GM21825 (cell line): ENCODE results near the gene CABP7.
"Not testable (repeated sequence)": the region's sequence is repeated elsewhere in the genome, so short reads cannot be mapped to it uniquely, and the experiment has no call there.

Experiments used
- ATAC-seq: cut with Tn5 transposase; IDR thresholded peaks from one replicate; pipeline ENCODE4 v1.9.1; 2021; ENCODE audit warnings: mild to moderate bottlenecking, moderate library complexity; ENCODE audit not compliant: unreplicated experiment

The CABP7 gene

DNA sequence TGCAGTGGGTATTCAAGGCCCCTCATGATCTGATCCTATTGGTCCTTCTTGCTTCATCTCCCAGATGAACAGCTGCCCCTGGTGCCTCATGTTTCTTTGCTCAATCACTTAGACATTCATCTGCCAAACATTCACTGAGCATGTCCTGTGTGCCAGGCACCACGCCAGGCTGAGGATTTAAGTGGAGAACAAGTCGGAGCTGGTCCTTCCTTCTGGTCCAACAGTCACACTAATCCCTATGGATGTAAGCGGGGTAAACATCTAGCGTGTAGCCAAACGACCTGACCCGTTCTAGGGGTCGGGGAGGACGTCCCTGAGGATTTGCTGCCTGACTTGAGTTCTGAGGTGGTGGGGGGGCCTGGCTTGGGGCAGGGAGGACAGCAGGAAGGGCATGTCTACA is 25.1 kb downstream of the CABP7 start:
- ATAC-seq: no peak

DNA sequence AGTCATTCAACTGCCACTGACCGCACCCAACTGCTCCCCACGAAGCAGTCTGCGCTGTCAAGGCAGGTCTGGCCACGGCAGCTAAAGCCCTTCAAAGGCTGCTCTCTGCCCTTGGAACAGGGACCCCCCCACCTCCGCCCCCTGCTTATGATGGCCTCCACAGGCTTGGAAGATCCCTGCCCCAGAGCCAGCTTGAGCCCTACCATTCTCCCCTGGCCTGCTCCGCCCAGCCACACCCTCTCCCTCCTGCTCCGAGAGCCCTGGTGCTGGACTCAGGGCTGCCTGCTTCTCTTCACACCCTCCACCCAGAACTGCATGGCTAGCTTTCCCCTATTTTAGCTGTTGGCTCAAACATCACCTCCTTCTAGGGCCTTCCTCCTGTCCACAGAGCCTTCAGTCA is 28.0 kb downstream of the CABP7 start:
- no peak for ATAC-seq

DNA sequence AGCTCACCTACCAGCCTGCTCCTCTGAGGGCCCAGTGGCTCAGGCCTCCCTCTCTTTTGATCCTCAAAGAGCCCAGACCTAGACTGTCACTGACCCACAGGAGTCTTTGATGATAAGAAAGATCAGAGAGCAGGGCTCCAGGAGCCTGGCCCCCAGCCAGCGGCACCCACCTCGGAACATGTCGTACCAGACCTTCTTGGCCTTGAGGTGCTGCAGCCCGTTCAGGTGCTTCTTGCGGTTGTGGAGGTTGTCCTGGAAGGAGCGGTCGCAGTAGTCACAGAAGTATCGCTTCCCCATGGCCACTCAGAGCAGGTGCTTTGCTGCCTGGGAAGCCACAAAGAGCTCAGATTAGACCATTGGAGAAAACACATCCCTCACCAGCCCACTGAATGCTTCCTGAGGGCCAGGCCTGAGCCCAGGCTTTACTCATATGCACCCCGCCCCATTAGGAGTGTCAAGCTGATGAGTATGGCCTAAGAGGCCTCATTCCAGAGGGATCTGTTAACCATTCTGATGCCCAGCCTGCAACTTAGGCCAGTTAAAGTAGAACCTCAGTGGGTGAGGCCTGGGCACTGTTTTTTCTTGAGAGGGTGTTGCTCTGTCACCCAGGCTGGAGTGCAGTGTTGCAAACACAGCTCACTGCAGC is 28.6 kb downstream of the CABP7 start:
- no peak for ATAC-seq

DNA sequence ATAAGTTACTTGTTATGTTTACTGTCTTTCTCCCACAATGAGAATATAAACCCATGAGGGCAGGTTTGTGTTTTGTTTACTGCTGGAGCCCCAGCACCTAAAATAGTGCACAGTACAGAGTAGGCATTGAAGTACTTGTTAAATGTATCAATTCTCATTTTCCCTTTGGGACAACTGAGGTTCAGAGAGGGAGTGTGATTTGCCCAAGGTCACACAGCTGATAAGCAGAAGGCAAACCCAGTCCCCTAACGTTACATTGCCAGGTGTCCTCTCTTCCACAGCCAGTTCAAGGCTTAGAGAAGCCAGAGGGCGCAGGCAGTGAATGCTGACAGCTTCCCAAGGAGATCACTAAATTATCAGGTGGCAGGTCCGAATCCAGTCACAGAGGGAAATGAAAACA is 30.2 kb downstream of the CABP7 start:
- ATAC-seq: no peak

DNA sequence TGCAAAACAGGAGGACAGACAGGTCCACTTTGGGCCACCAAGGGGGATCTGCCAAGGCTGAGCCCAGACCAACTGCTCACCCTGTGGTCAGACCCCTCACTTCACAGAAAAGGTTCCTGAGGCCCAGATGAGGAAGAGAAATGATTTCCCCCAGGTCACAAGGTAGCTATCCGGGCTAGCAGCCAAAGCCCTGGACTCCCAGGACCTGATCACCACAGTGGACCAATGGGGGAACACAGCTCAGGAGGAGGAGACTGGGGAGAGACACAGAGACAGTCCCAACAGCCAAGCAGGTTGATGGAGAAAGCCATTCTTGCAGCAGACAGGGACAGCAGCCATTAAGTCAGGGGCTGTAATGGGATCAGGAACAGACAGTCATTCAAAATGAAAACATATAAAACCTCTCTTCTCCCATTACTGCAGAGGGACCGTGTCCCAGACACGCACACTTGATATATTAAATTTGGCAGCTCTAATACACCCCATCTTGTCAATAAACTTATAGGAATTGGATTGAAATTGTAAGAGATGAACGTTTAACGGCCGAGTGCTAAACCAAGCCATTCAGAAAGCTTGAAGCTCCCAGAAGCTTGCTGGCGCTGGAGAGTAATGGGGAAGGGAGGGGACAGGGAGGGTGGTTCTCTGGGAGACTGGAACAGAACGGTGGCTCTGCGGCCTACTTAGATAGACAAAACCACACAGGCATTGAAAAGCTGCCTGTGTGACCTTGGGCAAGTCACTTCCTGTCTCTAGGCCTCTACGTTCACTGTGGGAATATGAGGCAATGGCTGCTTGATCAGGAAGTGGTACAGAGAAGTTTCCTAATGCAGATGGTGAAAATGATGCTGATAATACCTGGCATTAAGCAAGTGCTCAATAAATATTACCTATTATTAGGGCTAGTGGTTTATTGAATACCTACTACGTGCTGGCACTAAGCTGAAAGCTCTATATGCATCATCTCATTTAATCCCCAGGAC is 31.0 kb downstream of the CABP7 start:
- no peak for ATAC-seq

DNA sequence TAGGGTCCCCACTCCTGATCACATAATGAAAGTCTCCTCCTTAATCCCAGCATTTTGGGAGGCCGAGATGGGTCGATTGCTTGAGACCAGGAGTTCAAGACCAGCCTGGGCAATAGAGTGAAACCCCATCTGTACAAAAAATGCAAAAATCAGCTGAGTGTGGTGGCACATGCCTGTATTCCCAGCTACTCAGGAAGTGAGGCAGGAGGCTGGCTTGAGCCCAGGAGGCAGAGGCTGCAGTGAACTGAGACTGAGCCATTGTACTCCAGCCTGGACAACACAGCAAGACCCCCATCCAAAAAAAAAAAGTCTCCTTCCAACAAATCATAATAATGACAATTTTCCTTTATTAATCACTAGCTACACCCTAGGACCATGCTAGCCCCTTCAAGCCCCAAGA is 31.9 kb downstream of the CABP7 start:
- ATAC-seq: no peak

DNA sequence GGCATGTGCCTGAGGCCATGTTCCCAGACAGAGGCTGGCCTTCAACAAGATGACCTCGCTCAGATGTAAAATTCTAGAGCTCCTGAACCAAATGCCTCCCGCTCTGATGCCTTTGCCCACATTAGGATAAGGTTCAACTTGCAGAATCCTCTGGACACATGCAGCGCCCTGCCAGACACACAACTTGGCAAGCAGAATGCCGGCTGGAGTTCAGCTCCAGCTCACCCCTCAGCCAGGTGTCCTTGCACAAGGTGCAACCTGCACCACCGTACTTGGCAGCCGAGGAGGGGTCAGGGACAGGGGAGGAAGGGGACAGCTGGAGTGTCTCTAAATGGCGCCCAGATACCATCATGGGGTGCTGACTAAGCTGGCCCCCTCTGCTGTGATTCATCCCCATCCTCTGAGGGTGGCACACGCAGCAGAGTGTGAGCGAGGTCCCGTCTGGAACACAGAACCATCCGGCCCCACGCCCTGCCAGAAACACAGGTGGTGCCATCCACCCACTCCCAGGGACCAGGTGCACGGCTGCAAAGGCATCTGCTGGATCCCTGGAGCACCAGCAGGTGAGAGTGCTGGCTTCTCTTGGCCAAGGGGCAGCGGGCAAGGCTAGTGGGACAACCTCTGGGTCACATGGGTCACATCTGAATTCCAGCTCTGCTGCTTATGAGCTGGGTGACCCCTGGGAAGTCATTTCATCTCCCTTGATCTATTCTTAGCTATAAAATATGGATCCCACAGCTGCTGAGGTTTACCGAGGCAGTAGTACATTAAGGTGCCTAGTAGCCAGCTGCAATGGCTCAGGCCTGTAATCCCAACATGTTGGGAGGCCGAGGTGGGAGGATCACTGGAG is 34.2 kb downstream of the CABP7 start:
- ATAC-seq: no peak

DNA sequence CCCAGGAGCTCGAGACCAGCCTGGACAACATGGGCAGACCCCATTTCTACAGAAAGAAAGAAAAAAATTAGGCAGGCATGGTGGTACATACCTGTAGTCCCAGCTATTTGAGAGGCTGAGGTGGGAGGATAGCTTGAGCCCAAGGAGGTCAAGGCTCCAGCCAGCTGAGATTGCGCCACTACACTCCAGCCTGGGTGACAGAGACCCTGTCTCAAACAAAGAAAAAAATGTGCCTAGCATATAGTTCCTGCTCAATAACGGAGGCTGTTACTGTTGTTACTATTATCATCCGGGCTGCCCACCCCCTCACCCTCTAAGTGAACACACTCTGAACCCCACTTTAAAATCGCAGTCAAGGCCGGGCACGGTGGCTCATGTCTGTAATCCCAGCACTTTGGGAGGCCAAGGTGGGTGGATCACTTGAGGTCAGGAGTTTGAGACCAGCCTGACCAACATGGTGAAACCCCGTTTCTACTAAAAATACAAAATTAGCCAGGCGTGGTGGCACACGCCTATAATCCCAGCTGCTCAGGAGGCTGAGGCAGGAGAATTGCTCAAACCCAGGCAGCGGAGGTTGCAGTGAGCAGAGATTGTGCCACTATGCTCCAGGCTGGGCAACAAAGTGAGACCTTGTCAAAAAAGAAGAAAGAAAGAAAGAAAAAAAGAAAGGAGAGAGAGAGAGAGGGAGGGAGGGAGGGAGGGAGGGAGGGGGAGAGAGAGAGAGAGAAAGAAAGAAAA is 35.0 kb downstream of the CABP7 start:
- ATAC-seq: not testable (repeated sequence)

DNA sequence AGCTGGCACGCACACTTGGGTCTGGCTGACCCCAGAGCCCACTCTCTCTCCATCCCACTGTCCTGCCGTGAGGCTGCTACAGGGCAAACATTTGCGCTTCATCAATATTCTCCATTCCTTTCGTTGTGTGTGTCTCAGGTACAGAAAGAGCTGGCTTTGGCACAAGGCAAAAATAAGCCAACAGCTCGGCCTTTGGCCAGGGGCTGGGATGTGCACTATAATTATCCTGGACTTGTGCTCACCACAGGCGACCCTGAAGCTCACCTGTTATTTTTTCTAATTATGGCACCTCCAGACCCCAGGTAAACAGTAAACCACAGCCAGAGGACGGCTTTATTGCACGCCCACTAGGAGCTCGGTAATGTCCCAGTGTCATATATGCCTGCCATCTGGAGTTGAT is 36.1 kb downstream of the CABP7 start:
- ATAC-seq: no peak

DNA sequence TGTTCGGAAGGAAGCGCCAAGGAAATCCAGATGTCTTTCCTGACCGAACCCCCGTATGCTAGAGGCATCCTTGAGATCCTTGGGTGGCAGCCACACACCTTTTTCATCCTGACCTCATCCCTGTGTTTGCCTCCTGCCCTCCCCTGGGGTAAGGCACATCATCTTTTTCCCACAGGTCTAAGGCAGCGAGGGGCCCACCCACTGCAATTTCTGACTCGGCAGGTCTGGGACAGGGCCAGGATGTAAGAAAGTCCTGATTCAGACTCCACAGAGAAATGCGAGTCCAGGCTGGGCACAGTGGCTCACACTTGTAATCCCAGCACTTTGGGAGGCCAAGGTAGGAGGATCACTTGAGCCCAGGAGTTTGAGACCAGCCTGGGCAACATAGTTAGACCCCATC is 36.5 kb downstream of the CABP7 start:
- ATAC-seq: no peak

DNA sequence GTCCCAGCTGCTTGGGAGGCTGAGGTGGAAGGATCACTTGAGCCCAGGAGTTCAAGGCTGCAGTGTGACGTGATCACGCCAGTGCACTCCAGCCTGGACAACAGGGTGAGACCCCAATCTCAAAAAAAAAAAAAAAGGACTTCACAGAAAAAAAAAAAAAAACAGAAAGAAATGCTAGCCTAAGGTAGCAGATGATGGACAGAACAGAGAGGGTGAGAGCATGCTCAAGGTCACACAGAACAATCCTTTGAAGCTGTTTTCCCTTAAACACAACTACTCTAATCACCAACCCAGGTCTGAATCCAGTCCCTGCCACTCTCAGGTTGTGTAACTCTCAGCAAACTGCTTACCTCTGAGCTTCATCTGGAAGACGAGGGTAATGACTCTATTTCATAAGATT is 37.3 kb downstream of the CABP7 start:
- ATAC-seq: no peak

DNA sequence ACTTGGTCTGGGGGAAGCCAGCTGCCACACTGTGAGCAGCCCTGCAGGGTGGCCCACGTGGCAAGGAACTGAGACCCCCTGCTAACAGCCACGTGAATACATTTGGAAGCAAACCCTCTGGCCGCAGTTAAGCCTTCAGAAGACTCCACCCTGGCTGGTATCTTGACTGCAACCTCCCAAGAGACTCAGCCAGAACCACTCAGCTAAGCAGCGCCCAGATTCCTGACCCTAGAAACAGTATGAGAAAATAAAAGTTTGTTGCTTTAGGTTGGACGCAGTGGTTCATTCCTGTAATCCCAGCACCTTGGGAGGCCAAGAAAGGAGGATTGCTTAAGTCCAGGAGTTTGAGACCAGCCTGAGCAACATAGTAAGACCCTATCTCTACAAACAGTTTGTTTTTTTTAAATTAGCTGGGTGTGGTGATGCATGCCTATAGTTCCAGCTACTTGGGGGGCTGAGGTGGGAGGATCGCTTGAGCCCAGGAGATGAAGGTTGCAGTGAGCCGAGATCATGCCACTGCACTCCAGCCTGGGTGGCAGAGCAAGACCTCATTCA is 38.3 kb downstream of the CABP7 start:
- ATAC-seq: no peak

DNA sequence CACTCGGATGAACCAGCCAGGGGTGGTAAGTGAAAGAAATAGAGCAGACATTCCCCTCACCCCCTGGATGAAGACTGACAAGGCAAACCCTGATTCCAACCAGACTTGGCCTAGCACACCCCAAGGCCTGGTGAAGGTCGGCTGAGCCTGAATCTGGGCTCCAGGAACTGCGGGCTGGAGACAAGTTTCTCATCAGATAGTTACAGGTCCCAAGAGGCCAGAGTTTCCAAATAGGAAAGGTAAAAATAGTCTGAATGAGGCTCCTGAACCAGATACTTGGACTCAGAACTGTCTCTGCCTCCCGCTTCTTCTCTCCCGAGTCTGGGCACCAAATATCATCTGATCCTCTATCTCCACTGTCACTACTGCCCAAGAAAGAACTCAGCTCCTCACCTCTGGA is 39.2 kb downstream of the CABP7 start:
- ATAC-seq: no peak

DNA sequence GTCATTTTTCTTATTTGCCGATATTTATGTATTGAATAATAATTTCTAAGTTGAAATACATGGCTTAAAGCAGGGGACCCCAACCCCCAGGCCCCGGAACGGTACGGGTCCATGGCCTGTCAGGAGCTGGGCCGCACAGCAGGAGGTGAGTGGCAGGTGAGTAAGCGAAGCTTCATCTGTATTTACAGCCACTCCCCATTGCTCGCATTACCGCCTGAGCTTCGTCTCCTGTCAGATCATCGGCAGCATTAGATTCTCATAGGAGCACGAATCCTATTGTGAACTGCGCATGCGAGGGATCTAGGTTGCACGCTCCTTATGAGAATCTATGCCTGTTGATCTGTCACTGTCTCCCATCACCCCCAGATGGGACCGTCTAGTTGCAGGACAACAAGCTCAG is 42.5 kb downstream of the CABP7 start:
- ATAC-seq: no peak

DNA sequence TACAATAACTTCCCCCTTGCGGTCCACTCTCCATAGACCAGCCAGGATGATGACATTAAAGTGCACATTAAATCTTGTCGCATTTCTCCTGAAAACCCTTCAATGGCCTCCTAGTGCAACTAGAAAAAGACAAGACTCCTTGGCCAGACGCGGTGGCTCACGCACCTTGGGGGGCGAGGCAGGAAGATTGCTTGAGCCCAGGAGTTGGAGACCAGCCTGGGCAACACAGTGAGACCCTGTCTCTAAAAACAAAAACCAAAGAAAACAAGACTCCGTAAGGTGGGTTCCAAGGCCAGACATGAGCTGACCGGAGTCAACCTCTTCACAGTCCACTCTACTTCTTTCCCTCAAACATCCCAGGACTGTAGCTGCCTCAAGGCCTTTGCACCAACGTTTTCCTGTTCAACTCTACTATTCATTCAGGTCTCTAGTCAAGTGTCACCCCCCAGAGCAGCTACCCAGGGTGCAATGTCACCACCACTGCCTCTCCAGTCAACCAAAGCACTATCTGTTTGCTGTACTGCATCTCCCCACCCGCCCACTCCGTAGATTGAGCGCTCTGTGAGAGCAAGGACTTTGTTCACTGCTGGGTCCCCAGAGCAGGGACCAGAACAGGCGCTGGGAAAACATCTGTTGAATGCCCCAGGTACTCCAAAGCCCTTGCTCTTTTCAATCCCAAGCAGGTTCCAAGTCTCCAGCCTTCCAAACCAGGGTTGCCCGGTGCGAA is 46.3 kb downstream of the CABP7 start:
- ATAC-seq: peak; percentile 4

DNA sequence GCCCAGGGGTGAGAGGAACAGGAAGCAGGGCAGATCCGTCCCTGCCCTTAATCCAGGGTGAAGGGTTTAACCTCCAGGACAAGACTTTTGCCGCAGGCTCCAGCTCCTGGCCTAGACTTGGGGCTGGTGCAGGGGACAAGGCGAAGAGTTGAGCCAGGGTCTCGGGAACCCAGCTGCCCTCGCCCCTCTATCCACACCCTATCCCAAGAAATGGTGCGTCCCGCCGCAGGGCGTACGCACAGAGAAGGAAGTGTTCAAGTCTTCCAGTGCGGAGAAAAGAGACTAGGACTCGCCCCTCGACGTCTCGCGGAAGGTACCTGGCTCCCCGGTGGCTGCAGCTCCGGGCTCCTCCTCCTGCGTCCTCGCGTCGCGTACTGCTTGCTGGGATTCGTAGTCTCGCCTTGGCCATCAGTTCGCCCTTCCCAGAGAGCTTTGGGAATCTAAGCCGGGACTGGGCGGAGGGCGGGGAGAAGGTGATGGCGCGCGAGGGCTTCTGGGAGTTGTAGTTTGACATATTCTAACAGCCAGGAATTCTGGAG is 46.9 kb downstream of the CABP7 start, which contains the start of gene ZMAT5:
Gene ZMAT5 (minus strand): TSS at position 376 of the 539 bp plus-strand sequence. CDS start 18,463 bp downstream, outside the sequence.
- peak; percentile 77 for ATAC-seq

DNA sequence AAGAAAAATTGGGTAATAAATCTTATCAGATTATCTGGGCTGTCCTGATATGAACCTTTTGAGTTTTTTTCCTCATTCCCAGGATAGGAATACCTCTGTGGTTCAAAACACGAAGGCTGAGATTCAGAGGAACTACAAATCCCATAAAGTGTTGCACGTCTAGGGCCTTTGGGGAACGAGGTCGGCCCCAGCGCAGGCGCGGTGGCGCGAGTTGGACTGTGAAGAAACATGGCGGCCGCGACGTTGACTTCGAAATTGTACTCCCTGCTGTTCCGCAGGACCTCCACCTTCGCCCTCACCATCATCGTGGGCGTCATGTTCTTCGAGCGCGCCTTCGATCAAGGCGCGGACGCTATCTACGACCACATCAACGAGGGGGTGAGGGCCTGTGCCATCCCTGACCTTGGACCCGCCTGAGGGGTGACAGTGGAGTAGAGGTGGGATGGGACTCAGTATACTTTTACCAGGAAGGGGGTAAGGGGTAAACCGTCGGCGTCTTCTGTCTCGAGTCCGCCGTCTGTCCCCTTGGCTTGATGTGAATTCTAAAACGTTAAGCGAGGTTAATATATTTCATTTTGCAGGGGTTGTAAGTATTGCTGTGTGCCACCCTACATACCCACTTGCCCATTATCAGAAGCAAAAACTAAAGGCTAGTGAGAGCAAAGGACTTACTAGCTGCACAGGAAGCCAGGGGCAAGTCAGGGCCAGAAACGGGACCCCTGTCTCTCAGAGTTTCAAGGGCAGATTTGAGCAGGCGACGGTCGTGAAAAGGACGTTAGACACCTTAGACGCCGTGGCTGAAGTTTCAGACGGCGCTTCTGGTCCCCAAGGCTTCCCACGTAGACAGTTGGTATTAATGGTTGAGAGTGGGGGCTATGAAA is 47.6 kb downstream of the CABP7 start, which contains the start of gene UQCR10:
Gene UQCR10 (plus strand): TSS at position 199 of the 881 bp plus-strand sequence. CDS start 30 bp downstream, at position 229.
- peak; percentile 63 for ATAC-seq

DNA sequence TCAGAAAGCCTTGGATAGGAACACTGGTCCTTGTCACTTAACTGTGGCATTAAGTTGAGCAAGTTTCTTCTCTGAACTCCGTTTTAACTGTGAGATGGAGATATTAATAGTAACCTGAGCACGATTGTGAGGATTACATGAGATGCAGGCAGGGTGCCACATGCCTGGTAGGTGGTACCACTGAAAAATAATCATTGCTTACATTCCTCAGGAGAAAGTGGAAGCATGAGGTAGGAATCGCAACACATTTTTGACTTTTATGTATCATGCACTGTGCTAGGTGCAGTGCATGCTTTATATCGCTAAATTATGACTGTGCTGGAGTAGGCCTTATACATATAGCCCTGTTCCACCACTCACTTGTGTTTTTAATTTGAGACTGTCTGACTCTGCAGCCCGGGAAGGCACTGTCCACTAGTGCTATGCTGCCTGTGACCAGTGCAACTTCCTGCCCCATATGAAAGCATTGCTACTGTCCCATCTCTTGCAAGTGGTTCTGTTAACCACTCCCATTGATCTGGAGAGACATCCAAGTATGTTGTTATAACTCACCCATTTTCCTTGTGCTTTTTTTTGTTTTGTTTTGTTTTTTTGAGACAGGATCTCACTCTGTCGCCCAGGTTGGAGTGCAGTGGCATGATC is 48.4 kb downstream of the CABP7 start:
- no peak for ATAC-seq
